OCI-LY7 (cell line): Measurements from ENCODE around the gene TRH.

Experiments
- CTCF ChIP-seq: fragments of 200-600 bp; sonication (generic); conservative IDR thresholded peaks from 2 replicates; pipeline ENCODE4 v1.5.1; 2014; ENCODE audit warnings: mild to moderate bottlenecking, antibody characterized with exemption, low read length, moderate library complexity, mixed read lengths
- EZH2phosphoT487 ChIP-seq: fragments of 200-600 bp; sonication (generic); IDR thresholded peaks from 2 replicates; pipeline ENCODE4 v1.6.1; 2018; ENCODE audit warnings: low read depth, borderline replicate concordance, mild to moderate bottlenecking, mixed run types, antibody characterized with exemption, low read length, moderate library complexity, mixed read lengths

DNA sequence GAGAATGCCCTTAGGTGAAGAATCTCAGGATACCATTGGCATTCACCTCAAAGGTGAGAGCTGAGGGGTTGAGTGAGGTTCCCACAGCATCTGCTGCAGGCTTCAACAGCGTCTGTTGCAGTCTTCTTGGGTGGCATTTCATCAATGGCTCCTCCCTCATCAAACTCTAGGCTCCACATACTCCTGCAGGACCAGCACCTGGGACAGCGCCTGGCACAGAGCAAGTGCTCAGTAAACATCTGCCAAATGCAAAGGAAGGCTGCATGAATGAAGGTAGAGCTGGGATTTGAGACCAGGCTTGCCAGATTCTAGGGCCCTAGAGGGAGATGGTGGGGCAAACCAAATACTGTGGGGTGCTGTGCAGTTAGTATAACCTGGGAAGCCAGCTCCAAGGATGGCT, 9.6 kb downstream of the TRH start:
- TF ChIP-seq CTCF (no peak), EZH2phosphoT487 (no peak)
